Liver (tissue), 3 donors: ENCODE results near the gene MYLK3.

Experiments
- EGR1 ChIP-seq, 2 donors: IDR thresholded peaks; 2 replicates each; pipeline ENCODE4 v1.6.1; 2016 to 2018; ENCODE audit warnings: antibody characterized with exemption in 2 of 2, low read depth in 2 of 2
- RAD21 ChIP-seq, 2 donors: IDR thresholded peaks; 2 replicates each; pipeline ENCODE4 v1.6.1; 2016; ENCODE audit warnings: antibody characterized with exemption in 2 of 2, mild to moderate bottlenecking in 2 of 2
- SP1 ChIP-seq: IDR thresholded peaks from 2 replicates; pipeline ENCODE4 v1.6.1; 2018; ENCODE audit warnings: antibody characterized with exemption, mild to moderate bottlenecking
- TF ChIP-seq, protein P1 (sequence below): IDR thresholded peaks from 2 replicates; pipeline ENCODE4 v1.6.1; 2016; ENCODE audit warnings: antibody characterized with exemption
- TF ChIP-seq, protein P2 (sequence below): fragments of 150-350 bp; IDR thresholded peaks from 2 replicates; pipeline ENCODE4 v1.5.1; 2017; ENCODE audit warnings: improper control_type of control experiment, low read depth, low read length; ENCODE audit not compliant: missing input control
- donor health status: healthy.
- donor health status: healthy.

DNA sequence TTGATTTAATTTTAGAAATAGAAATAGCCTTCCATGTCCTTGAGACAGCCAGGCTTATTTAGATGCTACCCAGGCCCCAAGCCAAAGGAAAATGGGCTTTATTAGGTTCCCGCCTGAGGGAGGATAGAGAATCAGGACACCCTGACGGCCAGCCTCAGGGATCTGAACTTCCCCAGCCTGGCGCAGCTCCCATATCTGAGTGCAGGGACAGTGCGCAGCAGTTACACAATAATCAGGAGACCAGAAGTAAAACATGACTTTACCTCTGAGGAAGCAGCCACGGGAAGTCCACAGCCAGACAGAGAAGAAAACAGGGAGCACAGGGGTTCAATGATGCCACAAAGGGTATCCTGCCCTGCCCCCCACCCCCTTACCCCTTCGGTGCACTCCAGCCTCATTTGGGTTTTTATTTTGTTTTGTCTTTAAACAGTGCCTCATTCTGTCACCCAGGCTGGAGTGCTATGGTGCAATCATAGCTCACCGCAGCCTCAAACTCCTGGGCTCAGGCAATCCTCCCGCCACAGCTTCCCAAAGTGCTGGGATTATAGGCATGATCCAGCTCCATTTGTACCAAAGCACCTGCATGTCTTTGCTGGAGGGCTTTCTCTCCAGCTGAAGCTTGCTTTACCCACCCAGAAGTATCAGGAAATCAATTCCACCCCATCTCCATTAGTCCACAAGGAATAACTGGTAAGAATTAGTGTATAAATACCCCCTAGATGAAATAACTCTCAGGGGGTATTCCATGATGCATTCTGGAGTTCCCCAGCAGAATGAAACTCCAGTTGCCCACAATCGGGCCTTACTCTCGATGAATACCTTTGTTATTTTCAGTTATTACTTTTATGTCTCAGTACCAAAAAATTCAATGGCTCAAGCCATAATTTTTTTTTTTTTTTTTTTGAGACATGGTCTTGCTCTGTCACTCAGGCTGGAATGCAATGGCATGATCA is 36.8 kb downstream of the MYLK3 start:
- TF ChIP-seq EGR1 (IDR thresholded peaks at IDR 0.05; ENCODE audit: low read depth in 2 of 2), result no peak
- TF ChIP-seq, protein P1, sequence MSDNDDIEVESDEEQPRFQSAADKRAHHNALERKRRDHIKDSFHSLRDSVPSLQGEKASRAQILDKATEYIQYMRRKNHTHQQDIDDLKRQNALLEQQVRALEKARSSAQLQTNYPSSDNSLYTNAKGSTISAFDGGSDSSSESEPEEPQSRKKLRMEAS, result no peak
- no peak for TF ChIP-seq RAD21 (IDR thresholded peaks at IDR 0.05)
- TF ChIP-seq, protein P2, sequence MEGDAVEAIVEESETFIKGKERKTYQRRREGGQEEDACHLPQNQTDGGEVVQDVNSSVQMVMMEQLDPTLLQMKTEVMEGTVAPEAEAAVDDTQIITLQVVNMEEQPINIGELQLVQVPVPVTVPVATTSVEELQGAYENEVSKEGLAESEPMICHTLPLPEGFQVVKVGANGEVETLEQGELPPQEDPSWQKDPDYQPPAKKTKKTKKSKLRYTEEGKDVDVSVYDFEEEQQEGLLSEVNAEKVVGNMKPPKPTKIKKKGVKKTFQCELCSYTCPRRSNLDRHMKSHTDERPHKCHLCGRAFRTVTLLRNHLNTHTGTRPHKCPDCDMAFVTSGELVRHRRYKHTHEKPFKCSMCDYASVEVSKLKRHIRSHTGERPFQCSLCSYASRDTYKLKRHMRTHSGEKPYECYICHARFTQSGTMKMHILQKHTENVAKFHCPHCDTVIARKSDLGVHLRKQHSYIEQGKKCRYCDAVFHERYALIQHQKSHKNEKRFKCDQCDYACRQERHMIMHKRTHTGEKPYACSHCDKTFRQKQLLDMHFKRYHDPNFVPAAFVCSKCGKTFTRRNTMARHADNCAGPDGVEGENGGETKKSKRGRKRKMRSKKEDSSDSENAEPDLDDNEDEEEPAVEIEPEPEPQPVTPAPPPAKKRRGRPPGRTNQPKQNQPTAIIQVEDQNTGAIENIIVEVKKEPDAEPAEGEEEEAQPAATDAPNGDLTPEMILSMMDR, result no peak
- TF ChIP-seq SP1, result no peak
